ENCODE results near the gene TBCD.

Gene TBCD

GRCh38 chr17:82751571-82752370, at the start of gene TBCD:
TSS of gene TBCD (plus strand) at chr17:82752065. CDS start at chr17:82752194, 129 bp downstream.
- DNase-seq, result peak; percentile 90

- DNase-seq, result no peak
Measured at GRCh38 chr17:82702231-82702927, 49.5 kb upstream of the TBCD start.

GRCh38 chr17:82703036-82703745, 48.7 kb upstream of the TBCD start:
- no peak for DNase-seq

GRCh38 chr17:82703935-82704865, 47.7 kb upstream of the TBCD start:
- no peak for DNase-seq

- DNase-seq, result no peak
Measured at GRCh38 chr17:82704886-82705285, 47.0 kb upstream of the TBCD start.

- DNase-seq, result no peak
Measured at GRCh38 chr17:82705756-82706155, 46.1 kb upstream of the TBCD start.

- no peak for DNase-seq
Measured at GRCh38 chr17:82709024-82709675, 42.7 kb upstream of the TBCD start.

- no peak for DNase-seq
Measured at GRCh38 chr17:82709676-82710498, 42.0 kb upstream of the TBCD start.

GRCh38 chr17:82710499-82711232, 41.2 kb upstream of the TBCD start:
- no peak for DNase-seq

GRCh38 chr17:82713071-82713723, 38.7 kb upstream of the TBCD start:
- DNase-seq, result no peak

- peak; percentile 96 for DNase-seq
Measured at GRCh38 chr17:82716203-82717010, 35.5 kb upstream of the TBCD start, which contains the start of gene FN3KRP. TSS of gene FN3KRP (plus strand) at chr17:82716706. CDS start at chr17:82716756, 50 bp downstream.

GRCh38 chr17:82718986-82719685, 32.7 kb upstream of the TBCD start:
- no peak for DNase-seq

- no peak for DNase-seq
Measured at GRCh38 chr17:82720204-82720603, 31.7 kb upstream of the TBCD start.

- no peak for DNase-seq
Measured at GRCh38 chr17:82722341-82723013, 29.4 kb upstream of the TBCD start.

- no peak for DNase-seq
Measured at GRCh38 chr17:82723169-82723807, 28.6 kb upstream of the TBCD start.

- no peak for DNase-seq
Measured at GRCh38 chr17:82726427-82726826, 25.4 kb upstream of the TBCD start.

Measured in activated CD4-positive, alpha-beta T cell treated with anti-CD3 and anti-CD28 coated beads for 48 hours (primary cell).